HepG2 (cell line): Measurements from ENCODE around the gene ASTN2.

Experiments used
- FOXJ3 ChIP-seq: sonication (generic); formaldehyde crosslinking; IDR thresholded peaks from 2 replicates; pipeline ENCODE4 v1.4.0; 2020; ENCODE audit warnings: missing genetic modification reagents, mild to moderate bottlenecking, borderline replicate concordance
- HNF4A ChIP-seq: sonication (generic); formaldehyde crosslinking; IDR thresholded peaks from 2 replicates; pipeline ENCODE4 v1.4.0; 2020; ENCODE audit warnings: missing genetic modification reagents
- SAFB2 ChIP-seq: sonication (generic); formaldehyde crosslinking; IDR thresholded peaks from 2 replicates; pipeline ENCODE4 v1.5.1; 2020; ENCODE audit warnings: missing genetic modification reagents, low read depth, mild to moderate bottlenecking, borderline replicate concordance
- SMAD3 ChIP-seq: sonication (generic); formaldehyde crosslinking; IDR thresholded peaks from 2 replicates; pipeline ENCODE4 v1.4.0; 2020; ENCODE audit warnings: missing genetic modification reagents
- SMC3 ChIP-seq: IDR thresholded peaks from 2 replicates; pipeline ENCODE4 v1.6.1; 2011; ENCODE audit warnings: low read length, improper control_type of control experiment
- TCF12 ChIP-seq, 2 experiments: fragments of 450-650 bp in 1 of 2; sonication (generic) in 1 of 2; formaldehyde crosslinking in 1 of 2; IDR thresholded peaks; 2 replicates each; pipeline versions ENCODE4 v1.6.1 to v1.8.0; 2017 to 2022; ENCODE audit warnings: antibody characterized with exemption in 1 of 2, mild to moderate bottlenecking in 1 of 2, missing genetic modification reagents in 1 of 2, moderate library complexity in 1 of 2
- ZFP1 ChIP-seq: IDR thresholded peaks from 2 replicates; pipeline ENCODE4 v1.6.1; 2016
- ZNF546 ChIP-seq: sonication (generic); formaldehyde crosslinking; conservative IDR thresholded peaks from 2 replicates; pipeline ENCODE4 v1.8.1; 2023; ENCODE audit warnings: mild to moderate bottlenecking, missing genetic modification reagents
- TF ChIP-seq, protein P1 (sequence below): IDR thresholded peaks from 2 replicates; pipeline ENCODE4 v1.6.1; 2016; ENCODE audit warnings: mild to moderate bottlenecking
- TF ChIP-seq, protein P2 (sequence below): sonication (generic); formaldehyde crosslinking; IDR thresholded peaks from 2 replicates; pipeline ENCODE4 v1.5.0; 2020; ENCODE audit warnings: mild to moderate bottlenecking, missing genetic modification reagents, moderate library complexity
- TF ChIP-seq, protein P3 (sequence below): sonication (generic); formaldehyde crosslinking; IDR thresholded peaks from 2 replicates; pipeline ENCODE4 v1.5.1; 2020; ENCODE audit warnings: mild to moderate bottlenecking, moderate library complexity, missing genetic modification reagents

DNA sequence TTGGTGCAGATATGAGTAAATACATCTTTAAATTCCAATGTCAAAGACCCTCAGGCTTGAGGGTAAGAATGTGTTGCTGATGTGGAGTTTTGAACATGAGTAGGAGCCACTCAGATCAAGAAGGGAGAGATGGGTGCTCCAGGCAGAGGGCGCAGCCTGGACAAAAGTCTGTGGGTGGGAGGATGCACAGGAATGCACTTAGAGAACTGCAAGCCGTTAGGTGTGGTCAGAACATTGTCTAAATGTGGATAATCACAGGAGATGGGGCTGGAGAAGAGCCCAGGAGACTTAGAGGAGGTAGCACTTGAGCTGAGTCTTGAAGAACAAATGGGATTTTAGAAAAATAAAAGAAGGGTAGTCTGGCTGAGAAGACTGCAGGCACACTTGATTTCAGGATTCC is 1005.7 kb downstream of the ASTN2 start:
- no peak for TF ChIP-seq ZNF546
- TF ChIP-seq HNF4A (CRISPR knock-in tag) = no peak
- TF ChIP-seq TCF12 (IDR thresholded peaks at IDR 0.05) = no peak
- TF ChIP-seq TCF12 (CRISPR knock-in tag; IDR thresholded peaks at IDR 0.05) = no peak
- TF ChIP-seq, protein P1, sequence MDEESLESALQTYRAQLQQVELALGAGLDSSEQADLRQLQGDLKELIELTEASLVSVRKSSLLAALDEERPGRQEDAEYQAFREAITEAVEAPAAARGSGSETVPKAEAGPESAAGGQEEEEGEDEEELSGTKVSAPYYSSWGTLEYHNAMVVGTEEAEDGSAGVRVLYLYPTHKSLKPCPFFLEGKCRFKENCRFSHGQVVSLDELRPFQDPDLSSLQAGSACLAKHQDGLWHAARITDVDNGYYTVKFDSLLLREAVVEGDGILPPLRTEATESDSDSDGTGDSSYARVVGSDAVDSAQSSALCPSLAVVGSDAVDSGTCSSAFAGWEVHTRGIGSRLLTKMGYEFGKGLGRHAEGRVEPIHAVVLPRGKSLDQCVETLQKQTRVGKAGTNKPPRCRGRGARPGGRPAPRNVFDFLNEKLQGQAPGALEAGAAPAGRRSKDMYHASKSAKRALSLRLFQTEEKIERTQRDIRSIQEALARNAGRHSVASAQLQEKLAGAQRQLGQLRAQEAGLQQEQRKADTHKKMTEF (CRISPR knock-in tag) = no peak
- TF ChIP-seq SAFB2 (CRISPR knock-in tag) = no peak
- TF ChIP-seq, protein P2, sequence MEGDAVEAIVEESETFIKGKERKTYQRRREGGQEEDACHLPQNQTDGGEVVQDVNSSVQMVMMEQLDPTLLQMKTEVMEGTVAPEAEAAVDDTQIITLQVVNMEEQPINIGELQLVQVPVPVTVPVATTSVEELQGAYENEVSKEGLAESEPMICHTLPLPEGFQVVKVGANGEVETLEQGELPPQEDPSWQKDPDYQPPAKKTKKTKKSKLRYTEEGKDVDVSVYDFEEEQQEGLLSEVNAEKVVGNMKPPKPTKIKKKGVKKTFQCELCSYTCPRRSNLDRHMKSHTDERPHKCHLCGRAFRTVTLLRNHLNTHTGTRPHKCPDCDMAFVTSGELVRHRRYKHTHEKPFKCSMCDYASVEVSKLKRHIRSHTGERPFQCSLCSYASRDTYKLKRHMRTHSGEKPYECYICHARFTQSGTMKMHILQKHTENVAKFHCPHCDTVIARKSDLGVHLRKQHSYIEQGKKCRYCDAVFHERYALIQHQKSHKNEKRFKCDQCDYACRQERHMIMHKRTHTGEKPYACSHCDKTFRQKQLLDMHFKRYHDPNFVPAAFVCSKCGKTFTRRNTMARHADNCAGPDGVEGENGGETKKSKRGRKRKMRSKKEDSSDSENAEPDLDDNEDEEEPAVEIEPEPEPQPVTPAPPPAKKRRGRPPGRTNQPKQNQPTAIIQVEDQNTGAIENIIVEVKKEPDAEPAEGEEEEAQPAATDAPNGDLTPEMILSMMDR (CRISPR knock-in tag) = no peak
- TF ChIP-seq, protein P3, sequence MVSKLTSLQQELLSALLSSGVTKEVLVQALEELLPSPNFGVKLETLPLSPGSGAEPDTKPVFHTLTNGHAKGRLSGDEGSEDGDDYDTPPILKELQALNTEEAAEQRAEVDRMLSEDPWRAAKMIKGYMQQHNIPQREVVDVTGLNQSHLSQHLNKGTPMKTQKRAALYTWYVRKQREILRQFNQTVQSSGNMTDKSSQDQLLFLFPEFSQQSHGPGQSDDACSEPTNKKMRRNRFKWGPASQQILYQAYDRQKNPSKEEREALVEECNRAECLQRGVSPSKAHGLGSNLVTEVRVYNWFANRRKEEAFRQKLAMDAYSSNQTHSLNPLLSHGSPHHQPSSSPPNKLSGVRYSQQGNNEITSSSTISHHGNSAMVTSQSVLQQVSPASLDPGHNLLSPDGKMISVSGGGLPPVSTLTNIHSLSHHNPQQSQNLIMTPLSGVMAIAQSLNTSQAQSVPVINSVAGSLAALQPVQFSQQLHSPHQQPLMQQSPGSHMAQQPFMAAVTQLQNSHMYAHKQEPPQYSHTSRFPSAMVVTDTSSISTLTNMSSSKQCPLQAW = no peak
- TF ChIP-seq SMAD3 (CRISPR knock-in tag) = no peak
- no peak for TF ChIP-seq ZFP1 (CRISPR knock-in tag)
- no peak for TF ChIP-seq SMC3
- no peak for TF ChIP-seq FOXJ3 (CRISPR knock-in tag)
